ENCODE data around the gene APH1B. TPM values are rescaled to one million over a fixed set of nuclear protein-coding genes. Genes with fewer than 3 reads are reported as not detected.
A peak's percentile ranks its signal among the peaks of the same experiment; 100 is the strongest.

Gene APH1B
- total RNA-seq, 1 experiment from 2014 or later = 6.2 TPM

- no TSS peak for BruUV-seq (replicated peaks)
- no peak for DNase-seq (ENCODE audit: low spot score)
- no peak overlapping the region for H3K4me3 ChIP-seq (ENCODE audit: low read depth, low read length, poor library complexity, severe bottlenecking)
- H3K27ac ChIP-seq (ENCODE audit: low read depth, low read length, poor library complexity, severe bottlenecking) = no peak overlapping the region
- H3K36me3 ChIP-seq (ENCODE audit: insufficient read depth, low read length, poor library complexity, severe bottlenecking) = no peaks in the 10 kb centered on the region
- TF ChIP-seq CTCF (conservative IDR thresholded peaks at IDR 0.05; ENCODE audit: low read depth, low read length) (no peak), EZH2 (IDR thresholded peaks at IDR 0.05; ENCODE audit: borderline replicate concordance, low read depth, low read length, poor library complexity, severe bottlenecking) (no peak)
- ChIA-PET CTCF (no interaction called here), POLR2A (ENCODE audit: low non-redundant PET) (no interaction called here)
- H3K4me1 ChIP-seq (ENCODE audit: insufficient read depth, low read length, poor library complexity, severe bottlenecking) = peaks cover 4% of the 10 kb centered on the region
- intact Hi-C loops (cut with micrococcal nuclease; ENCODE audit: unreplicated experiment) = no loop called here
- no peaks in the 10 kb centered on the region for H3K9me3 ChIP-seq (ENCODE audit: low read depth, low read length, poor library complexity, severe bottlenecking)
- no peaks in the 10 kb centered on the region for H3K27me3 ChIP-seq (replicated peaks; ENCODE audit: insufficient read depth, low read depth, low read length, poor library complexity)
Measured at GRCh38 chr15:63330926-63331325, 53.5 kb downstream of the APH1B start.

- ChIA-PET POLR2A (ENCODE audit: low non-redundant PET) (no interaction called here), CTCF (no interaction called here)
- no TSS peak for BruUV-seq (replicated peaks)
- no peak overlapping the region for H3K27ac ChIP-seq (ENCODE audit: low read depth, low read length, poor library complexity, severe bottlenecking)
- H3K4me1 ChIP-seq (ENCODE audit: insufficient read depth, low read length, poor library complexity, severe bottlenecking) = peaks cover 4% of the 10 kb centered on the region
- TF ChIP-seq CTCF (conservative IDR thresholded peaks at IDR 0.05; ENCODE audit: low read depth, low read length) (no peak), EZH2 (IDR thresholded peaks at IDR 0.05; ENCODE audit: borderline replicate concordance, low read depth, low read length, poor library complexity, severe bottlenecking) (no peak)
- no peaks in the 10 kb centered on the region for H3K9me3 ChIP-seq (ENCODE audit: low read depth, low read length, poor library complexity, severe bottlenecking)
- no peaks in the 10 kb centered on the region for H3K27me3 ChIP-seq (replicated peaks; ENCODE audit: insufficient read depth, low read depth, low read length, poor library complexity)
- intact Hi-C loops (cut with micrococcal nuclease; ENCODE audit: unreplicated experiment) = no loop called here
- no peak overlapping the region for H3K4me3 ChIP-seq (ENCODE audit: low read depth, low read length, poor library complexity, severe bottlenecking)
- DNase-seq (ENCODE audit: low spot score) = no peak
- H3K36me3 ChIP-seq (ENCODE audit: insufficient read depth, low read length, poor library complexity, severe bottlenecking) = no peaks in the 10 kb centered on the region
Measured at GRCh38 chr15:63331456-63331855, 54.1 kb downstream of the APH1B start.

GRCh38 chr15:63332367-63333124, 55.1 kb downstream of the APH1B start:
- Histone ChIP-seq H3K4me3 (ENCODE audit: low read depth, low read length, poor library complexity, severe bottlenecking) (no peak overlapping the region), H3K9me3 (ENCODE audit: low read depth, low read length, poor library complexity, severe bottlenecking) (no peaks in the 10 kb centered on the region), H3K36me3 (ENCODE audit: insufficient read depth, low read length, poor library complexity, severe bottlenecking) (no peaks in the 10 kb centered on the region), H3K4me1 (ENCODE audit: insufficient read depth, low read length, poor library complexity, severe bottlenecking) (peaks cover 4% of the 10 kb centered on the region), H3K27ac (ENCODE audit: low read depth, low read length, poor library complexity, severe bottlenecking) (no peak overlapping the region), H3K27me3 (replicated peaks; ENCODE audit: insufficient read depth, low read depth, low read length, poor library complexity) (no peaks in the 10 kb centered on the region)
- CTCF ChIA-PET = no interaction called here
- no peak for TF ChIP-seq CTCF (conservative IDR thresholded peaks at IDR 0.05; ENCODE audit: low read depth, low read length)
- TF ChIP-seq EZH2 (IDR thresholded peaks at IDR 0.05; ENCODE audit: borderline replicate concordance, low read depth, low read length, poor library complexity, severe bottlenecking) = no peak
- peak; percentile 76 for DNase-seq (ENCODE audit: low spot score)
- POLR2A ChIA-PET (ENCODE audit: low non-redundant PET) = interaction anchor here (0.6 kb wide), 1 partner anchor 461 kb away, joined by 3 read pairs; no protein-coding TSS in a partner anchor
- no TSS peak for BruUV-seq (replicated peaks)
- intact Hi-C loops (cut with micrococcal nuclease; ENCODE audit: unreplicated experiment) = no loop called here
